ENCODE data around the gene MCM10. TPM values are rescaled to one million over a fixed set of nuclear protein-coding genes. Genes with fewer than 3 reads are reported as not detected.

MCM10 gene
- total and polyA plus RNA-seq, 2 donors (not counting 3 experiments of a cell fraction or from before 2014, with no cell fraction given): 3.3 to 31.6 TPM

GRCh38 chr10:13190816-13191215 lies 29.5 kb downstream of the MCM10 start:
- H3K27ac ChIP-seq (ENCODE audit: insufficient read depth, low read depth, low read length): no peak overlapping the region
- H2AFZ ChIP-seq (ENCODE audit: low read depth, low read length): no peak overlapping the region
- FAIRE-seq (no peak), DNase-seq (ENCODE audit: low read depth, low spot score) (no peak)
- no peak overlapping the region for H3K9ac ChIP-seq (replicated peaks; ENCODE audit: extremely low read depth, insufficient read depth, low read length)
- H4K20me1 ChIP-seq (replicated peaks; ENCODE audit: control insufficient read depth, extremely low read depth, insufficient read depth, low read length): no peaks in the 10 kb centered on the region
- H3K4me2 ChIP-seq (ENCODE audit: insufficient read depth, low read length): no peak overlapping the region
- ChIA-PET POLR2A (no interaction called here), CTCF (interaction anchor here (2.2 kb wide), 1 partner anchor 16 kb away, joined by 10 read pairs; no protein-coding TSS in a partner anchor)
- peaks cover 0 to 8% of the 10 kb centered on the region in 2 experiments for H3K36me3 ChIP-seq (ENCODE audit: control insufficient read depth in 2 of 2, extremely low read depth in 1 of 2, insufficient read depth in 2 of 2, low read length in 2 of 2)
- BruUV-seq (replicated peaks): no TSS peak
- TF ChIP-seq MAX (IDR thresholded peaks at IDR 0.05; ENCODE audit: insufficient read depth, insufficient read length) (no peak), MYC (IDR thresholded peaks at IDR 0.05; ENCODE audit: low read depth, low read length) (no peak), GATA2 (IDR thresholded peaks at IDR 0.05; ENCODE audit: insufficient read depth, insufficient read length, low read depth, low read length) (no peak), POLR2AphosphoS5 (IDR thresholded peaks at IDR 0.05; ENCODE audit: insufficient read depth, low read depth, low read length) (no peak), EZH2 (IDR thresholded peaks at IDR 0.05; ENCODE audit: borderline replicate concordance, low read depth, low read length, severe bottlenecking) (no peak), FOS (IDR thresholded peaks at IDR 0.05; ENCODE audit: borderline replicate concordance, insufficient read depth, low read length) (no peak)
- TF ChIP-seq, protein P1, sequence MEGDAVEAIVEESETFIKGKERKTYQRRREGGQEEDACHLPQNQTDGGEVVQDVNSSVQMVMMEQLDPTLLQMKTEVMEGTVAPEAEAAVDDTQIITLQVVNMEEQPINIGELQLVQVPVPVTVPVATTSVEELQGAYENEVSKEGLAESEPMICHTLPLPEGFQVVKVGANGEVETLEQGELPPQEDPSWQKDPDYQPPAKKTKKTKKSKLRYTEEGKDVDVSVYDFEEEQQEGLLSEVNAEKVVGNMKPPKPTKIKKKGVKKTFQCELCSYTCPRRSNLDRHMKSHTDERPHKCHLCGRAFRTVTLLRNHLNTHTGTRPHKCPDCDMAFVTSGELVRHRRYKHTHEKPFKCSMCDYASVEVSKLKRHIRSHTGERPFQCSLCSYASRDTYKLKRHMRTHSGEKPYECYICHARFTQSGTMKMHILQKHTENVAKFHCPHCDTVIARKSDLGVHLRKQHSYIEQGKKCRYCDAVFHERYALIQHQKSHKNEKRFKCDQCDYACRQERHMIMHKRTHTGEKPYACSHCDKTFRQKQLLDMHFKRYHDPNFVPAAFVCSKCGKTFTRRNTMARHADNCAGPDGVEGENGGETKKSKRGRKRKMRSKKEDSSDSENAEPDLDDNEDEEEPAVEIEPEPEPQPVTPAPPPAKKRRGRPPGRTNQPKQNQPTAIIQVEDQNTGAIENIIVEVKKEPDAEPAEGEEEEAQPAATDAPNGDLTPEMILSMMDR (IDR thresholded peaks at IDR 0.05; ENCODE audit: extremely low read depth in 1 of 2, insufficient read depth in 1 of 2, low read depth in 1 of 2, low read length in 2 of 2): no peak
- H3K27me3 ChIP-seq (ENCODE audit: control insufficient read depth in 2 of 2, insufficient read depth in 2 of 2, low read length in 2 of 2): no peaks in the 10 kb centered on the region
- no peaks in the 10 kb centered on the region for H3K9me3 ChIP-seq (replicated peaks; ENCODE audit: control insufficient read depth, insufficient read depth, low read length)
- H3K4me1 ChIP-seq (ENCODE audit: control insufficient read depth, extremely low read depth, insufficient read depth, low read length): no peaks in the 10 kb centered on the region
- dilution Hi-C loops (cut with MboI; ENCODE audit: extremely low pct_ligation_motif_present, low sequenced_read_pairs): no loop called here
- no peaks in the 10 kb centered on the region for H3K9me1 ChIP-seq (replicated peaks; ENCODE audit: control insufficient read depth, extremely low read depth, insufficient read depth, low read length)
- no peak overlapping the region for H3K4me3 ChIP-seq (replicated peaks in 1 of 3; ENCODE audit: insufficient read depth in 1 of 3, low read depth in 1 of 3, low read length in 3 of 3)
- no peaks in the 10 kb centered on the region for H3K79me2 ChIP-seq (ENCODE audit: control insufficient read depth, insufficient read depth, low read length)
- intact Hi-C loops (cut with micrococcal nuclease): no loop called here

All from endothelial cell of umbilical vein (primary cell).